Measurements from ENCODE around the gene PRKG2. TPM values are rescaled to one million over a fixed set of nuclear protein-coding genes. Genes with fewer than 3 reads are reported as not detected.

PRKG2 gene
- total RNA-seq, 2 experiments from 2014 or later: 0.10 to 0.24 TPM

DNA sequence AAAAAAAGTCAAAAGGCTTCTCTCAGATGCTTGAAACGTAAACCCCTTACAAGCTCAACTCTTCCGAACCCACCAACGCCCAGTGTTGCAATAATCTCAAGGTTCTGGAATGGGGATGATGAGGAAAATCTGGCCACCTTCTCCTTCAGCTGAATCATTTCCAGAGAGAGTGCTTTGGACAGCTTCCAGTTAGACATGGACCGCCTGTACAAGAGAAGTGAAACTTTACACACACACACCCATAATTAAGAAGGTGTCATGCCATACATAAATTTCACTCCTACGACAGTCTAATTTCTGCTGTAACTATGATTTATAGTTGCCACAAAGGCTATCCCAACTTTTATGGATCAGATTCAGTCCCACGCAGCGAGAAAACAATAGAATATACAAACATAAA is 72.3 kb downstream of the PRKG2 start:
- ChIA-PET POLR2A (no interaction called here), CTCF (no interaction called here)
- Mint-ChIP-seq H3K27ac (no peak overlapping the region), H3K4me1 (ENCODE audit: low read depth) (no peaks in the 10 kb centered on the region), H3K36me3 (no peaks in the 10 kb centered on the region), H3K9me3 (no peaks in the 10 kb centered on the region), H3K27me3 (peaks cover 4% of the 10 kb centered on the region), H3K4me3 (no peak overlapping the region)
- DNase-seq: no peak
- intact Hi-C loops (cut with micrococcal nuclease): no loop called here

DNA sequence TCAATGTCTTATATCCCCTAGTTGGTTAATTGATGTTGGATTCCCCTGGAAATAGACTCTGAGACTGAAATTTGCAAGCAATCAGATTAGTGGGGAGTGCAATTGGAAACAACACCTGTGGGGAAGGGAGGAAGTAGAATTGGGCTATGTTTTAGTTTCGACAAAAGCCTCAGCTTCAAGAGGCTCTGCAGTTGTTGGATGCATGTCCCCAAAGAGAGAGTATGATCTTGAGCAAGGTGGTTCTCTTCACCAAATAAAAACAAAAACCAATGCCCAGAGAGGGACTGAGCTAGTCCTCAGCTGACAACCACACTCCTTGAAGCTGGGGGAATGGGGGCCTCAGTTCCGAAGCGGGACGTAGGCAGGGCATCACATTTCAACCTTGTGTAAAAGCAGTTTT is 77.1 kb downstream of the PRKG2 start:
- Mint-ChIP-seq H3K27me3 (peaks cover 6% of the 10 kb centered on the region), H3K4me3 (no peak overlapping the region), H3K4me1 (ENCODE audit: low read depth) (no peaks in the 10 kb centered on the region), H3K36me3 (peaks cover 3% of the 10 kb centered on the region), H3K27ac (no peak overlapping the region), H3K9me3 (no peaks in the 10 kb centered on the region)
- ChIA-PET CTCF (no interaction called here), POLR2A (no interaction called here)
- no peak for DNase-seq
- intact Hi-C loops (cut with micrococcal nuclease): no loop called here

DNA sequence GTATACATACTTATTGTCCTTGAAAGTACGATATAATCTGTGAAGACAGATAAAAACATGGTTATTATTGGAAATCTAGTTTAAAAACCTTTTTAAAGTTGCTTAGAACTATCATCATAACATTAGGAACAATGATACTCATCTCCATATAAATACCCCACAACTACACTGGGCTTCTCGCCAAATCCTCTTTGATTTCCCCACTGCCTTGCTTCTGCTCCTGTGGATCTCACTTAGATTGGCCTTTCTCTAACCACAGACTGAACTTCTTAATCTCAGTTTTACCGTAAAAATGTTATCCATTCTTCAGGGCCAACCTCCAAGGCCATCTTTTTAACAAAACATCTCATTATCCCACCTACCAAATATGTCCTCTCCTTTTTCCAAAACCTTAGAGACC is 77.6 kb downstream of the PRKG2 start:
- POLR2A ChIA-PET: no interaction called here
- no peak for DNase-seq
- H3K4me3 Mint-ChIP-seq: no peak overlapping the region
- H3K9me3 Mint-ChIP-seq: no peaks in the 10 kb centered on the region
- H3K4me1 Mint-ChIP-seq (ENCODE audit: low read depth): no peaks in the 10 kb centered on the region
- CTCF ChIA-PET: no interaction called here
- peaks cover 6% of the 10 kb centered on the region for H3K27me3 Mint-ChIP-seq
- intact Hi-C loops (cut with micrococcal nuclease): no loop called here
- H3K27ac Mint-ChIP-seq: no peak overlapping the region
- peaks cover 3% of the 10 kb centered on the region for H3K36me3 Mint-ChIP-seq

DNA sequence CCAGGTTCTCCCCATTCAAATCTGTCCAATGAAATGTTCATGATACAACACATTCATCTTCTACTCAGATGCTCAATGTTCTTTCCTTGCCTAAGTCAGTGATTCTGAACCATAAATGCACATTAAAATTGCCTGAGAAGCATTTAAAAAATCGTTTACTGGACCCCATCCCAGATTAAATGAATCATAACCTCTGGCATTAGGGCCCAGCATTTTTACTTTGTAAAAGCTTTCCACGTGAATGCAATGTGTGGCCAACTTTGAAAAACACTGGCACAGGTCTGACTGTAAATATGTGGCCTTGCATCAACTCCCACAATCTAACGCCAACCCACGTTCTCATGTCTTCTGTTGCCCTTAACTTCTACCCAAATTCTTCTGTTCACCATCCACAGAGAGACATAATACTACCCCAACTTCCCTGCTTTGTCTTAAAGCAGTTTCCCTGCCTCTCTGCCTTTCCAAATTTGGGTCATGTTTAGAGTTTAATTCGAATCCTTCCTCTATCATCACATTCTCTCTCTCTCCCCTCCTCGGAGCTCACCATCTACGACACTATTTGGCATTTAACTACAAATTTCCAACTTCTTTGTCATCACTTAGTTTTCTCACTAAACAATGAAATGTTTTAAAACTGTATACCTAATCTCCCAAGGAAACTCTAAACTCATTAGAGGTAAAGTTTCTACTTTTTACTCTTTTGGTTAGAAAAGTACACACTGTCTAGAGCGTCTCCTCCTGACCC is 78.7 kb downstream of the PRKG2 start:
- no peaks in the 10 kb centered on the region for H3K4me1 Mint-ChIP-seq (ENCODE audit: low read depth)
- POLR2A ChIA-PET: no interaction called here
- no peak overlapping the region for H3K4me3 Mint-ChIP-seq
- H3K27ac Mint-ChIP-seq: no peak overlapping the region
- intact Hi-C loops (cut with micrococcal nuclease): no loop called here
- no peak for DNase-seq
- CTCF ChIA-PET: no interaction called here
- peaks cover 6% of the 10 kb centered on the region for H3K27me3 Mint-ChIP-seq
- H3K9me3 Mint-ChIP-seq: no peaks in the 10 kb centered on the region
- peaks cover 3% of the 10 kb centered on the region for H3K36me3 Mint-ChIP-seq

DNA sequence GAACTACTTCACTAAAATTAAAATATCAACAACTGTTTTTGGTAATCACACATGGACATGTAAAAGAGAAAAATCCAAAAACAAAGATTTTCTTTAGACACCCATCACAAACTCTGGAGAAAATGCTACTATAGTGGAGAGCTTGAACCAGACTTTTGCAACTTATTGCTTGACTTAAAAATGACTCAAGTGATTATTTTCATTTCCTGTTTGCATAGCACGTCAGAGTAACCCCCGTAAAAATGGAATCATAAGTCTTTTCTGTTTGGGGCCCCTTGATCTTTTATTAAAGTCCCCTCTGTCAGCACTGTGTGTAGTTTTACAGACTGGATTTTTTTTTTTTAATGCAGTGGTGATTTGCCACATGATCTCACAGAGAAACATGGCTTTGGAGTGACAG is 79.5 kb downstream of the PRKG2 start:
- no peaks in the 10 kb centered on the region for H3K9me3 Mint-ChIP-seq
- POLR2A ChIA-PET: no interaction called here
- no peaks in the 10 kb centered on the region for H3K4me1 Mint-ChIP-seq (ENCODE audit: low read depth)
- H3K36me3 Mint-ChIP-seq: peaks cover 3% of the 10 kb centered on the region
- H3K27me3 Mint-ChIP-seq: peaks cover 6% of the 10 kb centered on the region
- H3K27ac Mint-ChIP-seq: no peak overlapping the region
- no peak for DNase-seq
- no peak overlapping the region for H3K4me3 Mint-ChIP-seq
- intact Hi-C loops (cut with micrococcal nuclease): no loop called here
- CTCF ChIA-PET: no interaction called here

DNA sequence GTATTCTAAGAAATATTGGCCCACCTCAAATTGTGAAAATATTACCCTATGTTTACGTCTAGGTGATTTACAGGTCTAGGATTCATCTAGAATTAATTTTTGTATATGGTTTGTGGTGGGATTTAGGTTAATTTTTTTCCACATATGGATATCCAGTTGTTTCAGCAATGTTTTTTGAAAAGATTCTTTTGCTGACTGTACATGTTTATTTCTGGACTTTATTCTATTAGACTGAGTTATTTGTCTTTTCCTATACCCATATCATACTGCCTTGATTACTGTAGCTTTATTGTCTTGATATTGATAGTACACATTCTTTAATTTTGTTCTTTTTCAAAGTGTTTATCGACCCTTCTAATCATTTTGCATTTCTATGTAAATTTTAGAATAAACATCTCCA is 83.5 kb downstream of the PRKG2 start:
- POLR2A ChIA-PET: no interaction called here
- CTCF ChIA-PET: no interaction called here
- no peak overlapping the region for H3K4me3 Mint-ChIP-seq
- intact Hi-C loops (cut with micrococcal nuclease): no loop called here
- peaks cover 3% of the 10 kb centered on the region for H3K27me3 Mint-ChIP-seq
- DNase-seq: no peak
- no peaks in the 10 kb centered on the region for H3K4me1 Mint-ChIP-seq (ENCODE audit: low read depth)
- H3K36me3 Mint-ChIP-seq: peaks cover 3% of the 10 kb centered on the region
- H3K9me3 Mint-ChIP-seq: no peaks in the 10 kb centered on the region
- H3K27ac Mint-ChIP-seq: no peak overlapping the region

DNA sequence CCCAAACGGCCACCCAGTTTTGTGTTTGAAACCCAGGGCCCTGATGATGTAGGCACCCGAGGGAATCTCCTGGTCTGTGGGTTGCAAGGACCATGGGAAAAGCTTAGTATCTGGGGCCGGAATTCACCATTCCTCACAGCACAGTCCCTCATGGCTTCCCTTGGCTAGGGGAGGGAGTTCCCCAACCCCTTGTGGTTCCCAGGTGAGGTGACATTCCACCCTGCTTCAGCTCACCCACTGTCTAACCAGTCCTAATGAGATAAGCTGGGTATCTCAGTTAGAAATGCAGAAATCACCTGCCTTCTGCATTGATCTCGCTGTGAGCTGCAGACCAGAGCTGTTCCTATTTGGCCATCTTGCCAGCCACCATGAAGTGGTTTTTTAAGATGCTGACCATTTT is 84.0 kb downstream of the PRKG2 start:
- ChIA-PET CTCF (no interaction called here), POLR2A (no interaction called here)
- Mint-ChIP-seq H3K27ac (no peak overlapping the region), H3K4me3 (no peak overlapping the region), H3K9me3 (no peaks in the 10 kb centered on the region), H3K27me3 (peaks cover 3% of the 10 kb centered on the region), H3K36me3 (peaks cover 3% of the 10 kb centered on the region), H3K4me1 (ENCODE audit: low read depth) (no peaks in the 10 kb centered on the region)
- intact Hi-C loops (cut with micrococcal nuclease): no loop called here
- no peak for DNase-seq

DNA sequence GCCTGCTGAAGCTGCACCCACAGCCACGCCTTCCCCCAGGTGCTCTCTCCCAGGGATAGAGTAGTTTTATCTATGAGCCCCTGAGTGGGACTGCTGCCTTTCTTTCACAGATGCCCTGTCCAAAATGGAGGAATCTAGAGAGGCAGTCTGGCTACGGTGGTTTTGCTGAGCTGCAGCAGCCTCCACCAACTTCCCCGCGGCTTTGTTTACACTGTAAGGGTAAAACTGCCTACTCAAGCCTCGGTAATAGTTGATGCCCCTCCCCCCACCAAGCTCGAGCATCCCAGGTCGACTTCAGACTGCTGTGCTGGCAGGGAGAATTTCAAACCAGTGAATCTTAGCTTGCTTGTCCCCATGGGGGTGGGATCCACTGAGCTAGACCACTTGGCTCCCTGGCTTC is 84.5 kb downstream of the PRKG2 start:
- H3K4me3 Mint-ChIP-seq: no peak overlapping the region

DNA sequence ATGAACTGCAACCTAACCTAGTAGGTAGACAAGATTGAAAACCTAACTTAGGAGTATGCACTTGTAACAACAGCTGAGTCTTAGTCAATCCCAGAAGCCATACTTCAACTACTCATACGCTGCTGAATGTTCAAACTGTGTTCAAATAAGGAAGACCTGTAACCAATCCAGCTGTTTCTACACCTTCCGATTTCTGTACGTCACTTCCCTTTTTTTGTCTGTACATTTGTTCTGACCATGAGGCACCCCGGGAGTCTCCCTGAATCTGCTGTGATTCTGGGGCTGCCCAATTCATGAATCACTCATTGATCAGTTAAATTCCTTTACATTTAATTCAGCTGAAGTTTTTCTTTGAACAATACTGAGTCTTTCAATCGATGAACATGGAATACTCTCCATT is 95.0 kb downstream of the PRKG2 start:
- no peak overlapping the region for H3K27ac Mint-ChIP-seq
- H3K36me3 Mint-ChIP-seq: no peaks in the 10 kb centered on the region
- CTCF ChIA-PET: no interaction called here
- no peak for DNase-seq
- H3K9me3 Mint-ChIP-seq: no peaks in the 10 kb centered on the region
- intact Hi-C loops (cut with micrococcal nuclease): no loop called here
- POLR2A ChIA-PET: no interaction called here
- H3K4me1 Mint-ChIP-seq (ENCODE audit: low read depth): no peaks in the 10 kb centered on the region
- H3K4me3 Mint-ChIP-seq: no peak overlapping the region
- no peaks in the 10 kb centered on the region for H3K27me3 Mint-ChIP-seq

More for the DNA sequence above, 84.5 kb downstream of the PRKG2 start:
- Mint-ChIP-seq H3K36me3 (peaks cover 3% of the 10 kb centered on the region), H3K9me3 (no peaks in the 10 kb centered on the region), H3K4me1 (ENCODE audit: low read depth) (no peaks in the 10 kb centered on the region), H3K27ac (no peak overlapping the region), H3K27me3 (peaks cover 3% of the 10 kb centered on the region)
- intact Hi-C loops (cut with micrococcal nuclease): no loop called here
- CTCF ChIA-PET: no interaction called here
- POLR2A ChIA-PET: no interaction called here
- DNase-seq: no peak

DNA sequence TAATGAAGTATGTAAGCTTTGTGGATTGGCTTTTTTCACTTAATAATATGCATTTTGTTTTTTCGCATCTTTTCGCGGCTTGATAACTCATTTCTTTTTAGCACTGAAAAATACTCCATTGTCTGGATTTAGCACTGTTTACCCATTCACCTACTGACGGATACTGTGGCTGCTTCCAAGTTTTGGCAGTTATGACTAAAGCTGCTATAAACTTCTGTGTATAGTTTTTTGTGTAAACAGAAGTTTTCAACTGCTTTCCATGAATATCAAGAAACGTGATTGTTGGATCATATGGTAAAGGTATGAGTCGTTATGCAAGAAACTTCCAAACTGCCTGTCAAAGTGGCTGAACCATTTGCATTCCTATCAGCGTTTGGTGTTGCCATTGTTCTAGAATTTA is 96.9 kb downstream of the PRKG2 start:
- CTCF ChIA-PET: no interaction called here
- no peak overlapping the region for H3K27ac Mint-ChIP-seq
- intact Hi-C loops (cut with micrococcal nuclease): no loop called here
- peaks cover 3% of the 10 kb centered on the region for H3K4me1 Mint-ChIP-seq (ENCODE audit: low read depth)
- H3K9me3 Mint-ChIP-seq: no peaks in the 10 kb centered on the region
- no peaks in the 10 kb centered on the region for H3K36me3 Mint-ChIP-seq
- POLR2A ChIA-PET: no interaction called here
- H3K4me3 Mint-ChIP-seq: no peak overlapping the region
- no peaks in the 10 kb centered on the region for H3K27me3 Mint-ChIP-seq
- no peak for DNase-seq

DNA sequence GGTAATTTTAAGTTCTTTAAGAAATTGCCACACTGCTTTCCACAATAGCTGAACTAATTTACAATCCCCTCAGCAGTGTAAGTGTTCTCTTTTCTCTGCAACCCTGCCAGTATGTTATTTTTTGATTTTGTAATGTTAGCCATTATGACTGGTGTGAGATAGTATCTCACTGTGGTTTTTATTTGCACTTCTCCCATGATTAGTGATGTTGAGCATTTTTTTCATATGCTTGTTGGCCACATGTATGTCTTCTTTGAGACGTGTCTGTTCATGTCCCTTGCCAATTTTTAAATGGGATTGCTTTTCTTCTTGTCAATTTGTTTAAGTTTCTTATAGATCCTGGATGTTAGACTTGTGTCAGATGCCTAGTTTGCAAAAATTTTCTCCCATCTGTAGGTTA is 98.5 kb downstream of the PRKG2 start:
- ChIA-PET POLR2A (no interaction called here), CTCF (no interaction called here)
- Mint-ChIP-seq H3K9me3 (no peaks in the 10 kb centered on the region), H3K27ac (no peak overlapping the region), H3K27me3 (no peaks in the 10 kb centered on the region), H3K4me3 (no peak overlapping the region), H3K36me3 (no peaks in the 10 kb centered on the region), H3K4me1 (ENCODE audit: low read depth) (peaks cover 3% of the 10 kb centered on the region)
- intact Hi-C loops (cut with micrococcal nuclease): no loop called here
- DNase-seq: no peak

DNA sequence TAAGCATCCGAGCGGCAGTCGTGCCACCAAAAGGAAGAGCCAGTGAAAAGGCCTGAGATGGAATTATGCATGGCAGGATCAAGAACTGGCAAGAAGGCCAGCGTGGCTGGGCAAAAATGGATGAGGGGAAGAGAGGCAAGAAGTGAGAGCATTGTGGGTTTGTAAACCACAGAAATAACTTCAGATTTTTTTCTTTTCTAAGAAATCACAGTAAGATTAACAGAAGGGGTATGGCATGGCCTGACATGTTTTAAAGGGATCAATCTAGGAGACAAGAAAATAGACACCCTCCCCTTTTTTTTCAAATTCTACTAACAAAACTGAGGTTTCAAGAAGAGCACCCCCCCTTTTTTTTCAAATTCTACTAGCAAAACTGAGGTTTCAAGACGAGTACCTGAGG is 102.0 kb downstream of the PRKG2 start:
- ChIA-PET CTCF (no interaction called here), POLR2A (no interaction called here)
- Mint-ChIP-seq H3K27ac (no peak overlapping the region), H3K36me3 (no peaks in the 10 kb centered on the region), H3K27me3 (no peaks in the 10 kb centered on the region), H3K4me1 (ENCODE audit: low read depth) (peaks cover 3% of the 10 kb centered on the region), H3K9me3 (no peaks in the 10 kb centered on the region), H3K4me3 (no peak overlapping the region)
- DNase-seq: no peak
- intact Hi-C loops (cut with micrococcal nuclease): no loop called here

DNA sequence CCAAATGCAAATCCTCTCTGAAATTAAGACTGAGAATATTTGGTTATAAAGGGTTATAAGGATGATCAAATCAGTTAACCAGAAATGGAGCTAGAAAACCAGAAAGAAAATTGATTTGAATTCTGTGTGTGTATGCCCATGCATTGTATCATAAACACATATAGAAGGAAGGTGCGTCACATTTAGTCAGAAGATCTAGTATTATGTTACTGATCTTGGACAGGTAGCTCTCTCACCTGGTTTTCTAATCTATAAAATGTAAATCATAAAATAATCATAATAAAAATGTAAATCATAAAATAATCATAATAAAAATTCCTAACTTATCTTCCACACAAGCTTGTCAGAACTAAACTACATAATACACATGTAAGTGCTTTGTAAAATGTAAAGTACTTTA is 105.7 kb downstream of the PRKG2 start:
- no peak for DNase-seq
- CTCF ChIA-PET: no interaction called here
- POLR2A ChIA-PET: no interaction called here
- Mint-ChIP-seq H3K9me3 (no peaks in the 10 kb centered on the region), H3K4me1 (ENCODE audit: low read depth) (peaks cover 3% of the 10 kb centered on the region), H3K36me3 (no peaks in the 10 kb centered on the region), H3K27ac (no peak overlapping the region), H3K4me3 (no peak overlapping the region), H3K27me3 (no peaks in the 10 kb centered on the region)
- intact Hi-C loops (cut with micrococcal nuclease): no loop called here

DNA sequence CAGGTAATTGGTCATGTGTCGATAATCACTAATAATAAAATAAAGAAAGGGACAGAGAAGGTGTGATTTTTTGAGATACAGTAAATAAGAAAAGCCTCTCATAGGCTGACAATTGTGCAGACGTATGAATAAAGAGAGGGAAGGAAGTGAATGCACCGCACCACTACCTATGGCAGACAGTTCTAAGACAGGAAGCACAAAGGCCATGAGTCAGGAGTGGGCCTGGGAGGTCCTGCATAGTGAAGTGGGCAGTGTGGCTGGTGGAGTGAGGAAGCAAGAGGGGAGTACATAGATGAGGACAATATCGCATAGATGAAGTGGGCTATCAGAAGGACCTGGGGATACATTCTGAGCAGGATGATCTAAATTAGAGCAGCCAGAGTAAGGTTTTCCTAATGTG is 108.9 kb downstream of the PRKG2 start:
- Mint-ChIP-seq H3K27me3 (no peaks in the 10 kb centered on the region), H3K27ac (no peak overlapping the region), H3K4me1 (ENCODE audit: low read depth) (no peaks in the 10 kb centered on the region), H3K36me3 (no peaks in the 10 kb centered on the region), H3K4me3 (no peak overlapping the region), H3K9me3 (no peaks in the 10 kb centered on the region)
- intact Hi-C loops (cut with micrococcal nuclease): no loop called here
- ChIA-PET CTCF (no interaction called here), POLR2A (no interaction called here)
- no peak for DNase-seq
